DOHH2 (cell line): ENCODE results near the gene ELOB.

ENCODE experiments used
- H3F3A ChIP-seq: fragments of 200-600 bp; sonication (generic), shearing (Covaris generic); 2 replicates; pipeline ENCODE4 v1.6.0; 2016; ENCODE audit warnings: antibody characterized with exemption, mild to moderate bottlenecking; ENCODE audit not compliant: control insufficient read depth, insufficient read depth
- H3K27ac ChIP-seq: fragments of 200-600 bp; sonication (generic); 2 replicates; pipeline ENCODE4 v1.5.1; 2014; ENCODE audit warnings: low read depth, mild to moderate bottlenecking, low read length, moderate library complexity
- H3K27me3 ChIP-seq: fragments of 200-600 bp; sonication (generic); 2 replicates; pipeline ENCODE4 v1.6.1; 2014; ENCODE audit warnings: mild to moderate bottlenecking, low read length, mixed read lengths; ENCODE audit not compliant: control insufficient read depth
- H3K36me3 ChIP-seq: fragments of 200-600 bp; sonication (generic); 2 replicates; pipeline ENCODE4 v1.6.1; 2014; ENCODE audit warnings: mild to moderate bottlenecking, low read length, moderate library complexity, mixed read lengths; ENCODE audit not compliant: control insufficient read depth
- H3K4me1 ChIP-seq: fragments of 200-600 bp; sonication (generic); 2 replicates; pipeline ENCODE4 v1.6.1; 2014; ENCODE audit warnings: mild to moderate bottlenecking, low read length, mixed read lengths; ENCODE audit not compliant: control insufficient read depth
- H3K4me2 ChIP-seq: fragments of 200-600 bp; sonication (generic); 2 replicates; pipeline ENCODE4 v1.6.0; 2014; ENCODE audit warnings: mild to moderate bottlenecking, low read length, moderate library complexity
- H3K4me3 ChIP-seq: fragments of 200-600 bp; sonication (generic); 2 replicates; pipeline ENCODE4 v1.5.1; 2014; ENCODE audit warnings: mild to moderate bottlenecking, low read length, mixed read lengths
- H3K79me2 ChIP-seq: fragments of 200-600 bp; sonication (generic); 2 replicates; pipeline ENCODE4 v1.6.1; 2014; ENCODE audit warnings: mild to moderate bottlenecking, low read length, mixed read lengths; ENCODE audit not compliant: control insufficient read depth
- H3K9me2 ChIP-seq: fragments of 200-600 bp; sonication (generic); replicated peaks from 2 replicates; pipeline ENCODE4 v1.6.1; 2014; ENCODE audit warnings: mild to moderate bottlenecking, low read length, mixed read lengths; ENCODE audit not compliant: control insufficient read depth
- H3K9me3 ChIP-seq: fragments of 200-600 bp; sonication (generic); 2 replicates; pipeline ENCODE4 v1.6.1; 2014; ENCODE audit warnings: antibody characterized with exemption, low read length, mixed read lengths; ENCODE audit not compliant: control insufficient read depth, insufficient read depth
- H4K20me1 ChIP-seq: fragments of 200-600 bp; sonication (generic); 2 replicates; pipeline ENCODE4 v1.6.0; 2014; ENCODE audit warnings: low read depth, mild to moderate bottlenecking, antibody characterized with exemption, low read length, moderate library complexity; ENCODE audit not compliant: control insufficient read depth, insufficient read depth
- EZH2phosphoT487 ChIP-seq: fragments of 200-600 bp; sonication (generic); IDR thresholded peaks from 2 replicates; pipeline ENCODE4 v1.6.1; 2017; ENCODE audit warnings: borderline replicate concordance, mild to moderate bottlenecking, antibody characterized with exemption, low read length, moderate library complexity, mixed read lengths
- TF ChIP-seq, protein P1 (sequence below): fragments of 200-600 bp; sonication (generic); IDR thresholded peaks from one replicate; pipeline ENCODE4 v1.5.1; 2014; ENCODE audit warnings: antibody characterized with exemption, mild to moderate bottlenecking, low read depth, low read length; ENCODE audit not compliant: poor library complexity, severe bottlenecking

Gene ELOB

DNA sequence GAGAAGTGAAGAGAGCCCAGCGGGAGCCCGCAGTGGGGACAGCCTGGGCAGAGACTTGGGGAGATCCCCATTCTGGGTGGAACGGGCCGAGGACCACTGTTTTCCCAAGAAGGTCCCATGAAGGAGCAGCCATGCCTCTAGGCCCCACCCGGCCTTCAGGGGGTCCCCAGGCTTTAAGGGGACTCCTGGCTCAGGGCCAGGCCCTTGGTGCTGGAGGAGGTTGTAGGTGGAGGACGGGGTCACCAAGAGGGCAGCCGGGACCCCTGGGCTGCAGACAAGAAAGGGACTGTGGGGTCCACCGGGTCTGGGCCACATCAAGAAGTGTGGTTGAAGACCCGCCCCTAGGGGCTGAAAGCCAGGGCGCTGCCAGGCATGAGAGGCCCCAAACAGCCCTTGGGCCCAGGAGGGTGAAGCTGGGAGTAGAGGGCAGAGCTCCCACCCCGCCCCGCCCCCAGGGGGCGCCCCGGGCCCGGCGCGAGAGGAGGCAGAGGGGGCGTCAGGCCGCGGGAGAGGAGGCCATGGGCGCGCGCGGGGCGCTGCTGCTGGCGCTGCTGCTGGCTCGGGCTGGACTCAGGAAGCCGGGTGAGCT lies 39.8 kb upstream of the ELOB start, which contains the start of gene PRSS21:
Gene PRSS21 (plus strand): TSS at position 487 of the 589 bp plus-strand sequence. CDS start 32 bp downstream, at position 519.
- H3K4me3 ChIP-seq: no peak within 1 kb of the TSS
- no peaks in the 10 kb centered on the region for H3K9me3 ChIP-seq
- H3K4me1 ChIP-seq: no peaks in the 10 kb centered on the region
- peaks cover 1% of the 10 kb centered on the region for H3K27me3 ChIP-seq
- no peaks in the 10 kb centered on the region for H3K9me2 ChIP-seq
- no peaks in the 10 kb centered on the region for H3K36me3 ChIP-seq
- H3K4me2 ChIP-seq: no peak within 1 kb of the TSS
- H3K27ac ChIP-seq: no peak within 1 kb of the TSS
- H3F3A ChIP-seq: no peaks in the 10 kb centered on the region
- H4K20me1 ChIP-seq: no peaks in the 10 kb centered on the region
- TF ChIP-seq, protein P1, sequence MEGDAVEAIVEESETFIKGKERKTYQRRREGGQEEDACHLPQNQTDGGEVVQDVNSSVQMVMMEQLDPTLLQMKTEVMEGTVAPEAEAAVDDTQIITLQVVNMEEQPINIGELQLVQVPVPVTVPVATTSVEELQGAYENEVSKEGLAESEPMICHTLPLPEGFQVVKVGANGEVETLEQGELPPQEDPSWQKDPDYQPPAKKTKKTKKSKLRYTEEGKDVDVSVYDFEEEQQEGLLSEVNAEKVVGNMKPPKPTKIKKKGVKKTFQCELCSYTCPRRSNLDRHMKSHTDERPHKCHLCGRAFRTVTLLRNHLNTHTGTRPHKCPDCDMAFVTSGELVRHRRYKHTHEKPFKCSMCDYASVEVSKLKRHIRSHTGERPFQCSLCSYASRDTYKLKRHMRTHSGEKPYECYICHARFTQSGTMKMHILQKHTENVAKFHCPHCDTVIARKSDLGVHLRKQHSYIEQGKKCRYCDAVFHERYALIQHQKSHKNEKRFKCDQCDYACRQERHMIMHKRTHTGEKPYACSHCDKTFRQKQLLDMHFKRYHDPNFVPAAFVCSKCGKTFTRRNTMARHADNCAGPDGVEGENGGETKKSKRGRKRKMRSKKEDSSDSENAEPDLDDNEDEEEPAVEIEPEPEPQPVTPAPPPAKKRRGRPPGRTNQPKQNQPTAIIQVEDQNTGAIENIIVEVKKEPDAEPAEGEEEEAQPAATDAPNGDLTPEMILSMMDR: peak; percentile 34
- no peak for TF ChIP-seq EZH2phosphoT487
- H3K79me2 ChIP-seq: no peaks in the 10 kb centered on the region

DNA sequence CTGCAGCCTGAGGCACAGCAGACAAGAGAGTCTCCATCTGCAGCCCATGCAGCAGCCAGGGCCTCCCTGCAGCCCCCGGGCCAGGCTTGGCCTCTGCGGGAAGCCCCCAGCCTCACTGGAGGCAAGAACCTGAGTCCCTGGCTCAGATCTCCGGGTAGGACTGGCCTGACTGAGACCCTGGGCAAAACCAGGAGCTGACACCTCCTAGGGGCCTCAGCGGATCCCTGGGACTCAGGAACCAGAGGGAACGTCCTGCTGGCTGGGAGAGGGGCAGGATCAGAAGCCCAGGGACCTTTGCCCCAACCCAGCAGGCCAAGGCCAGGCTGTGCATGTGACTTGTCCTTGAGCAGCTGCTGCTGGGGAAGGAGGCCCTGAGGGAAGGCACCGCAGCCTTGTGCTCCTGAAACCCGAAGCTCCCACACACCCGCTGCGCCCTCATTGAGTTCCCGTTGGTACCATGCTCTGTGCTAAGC lies 38.3 kb upstream of the ELOB start:
- no peak overlapping the region for H3K4me3 ChIP-seq

DNA sequence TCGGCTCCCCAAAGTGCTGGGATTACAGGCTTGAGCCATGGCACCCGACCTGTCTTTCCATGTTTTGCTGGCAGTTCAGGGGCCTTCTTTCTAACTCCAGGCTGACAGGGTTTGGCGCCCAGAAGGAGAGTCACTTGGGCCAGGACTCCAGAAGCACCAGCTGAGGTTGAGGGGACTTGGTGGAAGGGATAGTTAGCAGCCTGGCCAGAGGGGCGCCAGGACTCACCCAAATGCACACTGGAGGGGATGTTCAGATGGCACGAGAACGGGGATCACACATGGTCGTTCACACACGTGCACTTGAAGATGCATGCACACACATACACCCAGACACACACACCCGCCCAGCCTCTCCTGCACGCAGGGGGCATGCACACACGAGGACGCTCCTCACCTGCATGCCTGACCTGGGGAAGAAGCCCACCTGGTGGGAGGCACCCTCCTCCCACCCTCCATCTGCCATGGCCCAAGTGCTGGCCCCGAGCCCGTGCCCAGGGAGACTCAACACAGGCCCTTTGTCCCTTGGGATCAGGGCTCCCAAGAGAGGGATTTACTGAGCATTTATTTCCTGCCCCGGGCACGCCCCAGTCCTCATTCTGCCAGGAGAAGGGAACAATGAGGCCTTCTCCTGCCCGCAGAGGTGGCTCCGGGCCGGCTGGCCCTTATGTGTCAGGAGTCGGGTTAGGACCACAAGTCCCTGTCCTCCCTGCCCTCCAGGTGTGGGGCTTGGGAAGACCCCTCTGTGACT lies 37.6 kb upstream of the ELOB start:
- Histone ChIP-seq H3K9me2 (no peaks in the 10 kb centered on the region), H3K27ac (no peak overlapping the region), H4K20me1 (no peaks in the 10 kb centered on the region), H3K9me3 (no peaks in the 10 kb centered on the region), H3K4me2 (no peak overlapping the region), H3F3A (no peaks in the 10 kb centered on the region), H3K36me3 (no peaks in the 10 kb centered on the region), H3K79me2 (no peaks in the 10 kb centered on the region), H3K4me3 (no peak overlapping the region), H3K4me1 (no peaks in the 10 kb centered on the region), H3K27me3 (peaks cover 12% of the 10 kb centered on the region)
- TF ChIP-seq EZH2phosphoT487: no peak
- TF ChIP-seq, protein P1: no peak

More for the DNA sequence above, 38.3 kb upstream of the ELOB start:
- Histone ChIP-seq H3K9me3 (no peaks in the 10 kb centered on the region), H3K9me2 (no peaks in the 10 kb centered on the region), H3K4me2 (no peak overlapping the region), H3F3A (no peaks in the 10 kb centered on the region), H3K27me3 (peaks cover 8% of the 10 kb centered on the region), H3K79me2 (no peaks in the 10 kb centered on the region), H3K27ac (no peak overlapping the region), H3K36me3 (no peaks in the 10 kb centered on the region), H3K4me1 (no peaks in the 10 kb centered on the region), H4K20me1 (no peaks in the 10 kb centered on the region)
- TF ChIP-seq EZH2phosphoT487: no peak
- TF ChIP-seq, protein P1: no peak
